ENCODE results near the gene LPIN2.
"Not testable (repeated sequence)": the region's sequence is repeated elsewhere in the genome, so short reads cannot be mapped to it uniquely, and the experiment has no call there.

LPIN2 gene

GRCh38 chr18:3025544-3025943 lies 12.6 kb upstream of the LPIN2 start:
- no peak overlapping the region for H3K27ac ChIP-seq (ENCODE audit: low read depth, low read length)
- H3K4me1 ChIP-seq (ENCODE audit: control insufficient read depth, insufficient read depth, low read length): peaks cover 13% of the 10 kb centered on the region
- no peaks in the 10 kb centered on the region for H3K36me3 ChIP-seq (ENCODE audit: control insufficient read depth, insufficient read depth, low read length)
- no peak overlapping the region for H3K9ac ChIP-seq (ENCODE audit: low read length)
- H3K4me3 ChIP-seq (ENCODE audit: low read depth, low read length): no peak overlapping the region
- no peaks in the 10 kb centered on the region for H3K27me3 ChIP-seq (ENCODE audit: control insufficient read depth, insufficient read depth, low read length)
- H3K9me3 ChIP-seq (ENCODE audit: control insufficient read depth, insufficient read depth, low read depth, low read length): no peaks in the 10 kb centered on the region

GRCh38 chr18:3023603-3024002 lies 10.7 kb upstream of the LPIN2 start:
- not testable (repeated sequence) for H3K27ac ChIP-seq (ENCODE audit: low read depth, low read length); H3K4me1 ChIP-seq (ENCODE audit: control insufficient read depth, insufficient read depth, low read length); H3K9me3 ChIP-seq (ENCODE audit: control insufficient read depth, insufficient read depth, low read depth, low read length); H3K36me3 ChIP-seq (ENCODE audit: control insufficient read depth, insufficient read depth, low read length); H3K27me3 ChIP-seq (ENCODE audit: control insufficient read depth, insufficient read depth, low read length); H3K9ac ChIP-seq (ENCODE audit: low read length); H3K4me3 ChIP-seq (ENCODE audit: low read depth, low read length)

GRCh38 chr18:3016585-3017297 lies 3.8 kb upstream of the LPIN2 start:
- no peak overlapping the region for H3K4me3 ChIP-seq (ENCODE audit: low read depth, low read length)
- no peaks in the 10 kb centered on the region for H3K36me3 ChIP-seq (ENCODE audit: control insufficient read depth, insufficient read depth, low read length)
- H3K4me1 ChIP-seq (ENCODE audit: control insufficient read depth, insufficient read depth, low read length): peaks cover 9% of the 10 kb centered on the region; the same call in 1 of the 2 replicates
- H3K27me3 ChIP-seq (ENCODE audit: control insufficient read depth, insufficient read depth, low read length): no peaks in the 10 kb centered on the region
- H3K9me3 ChIP-seq (ENCODE audit: control insufficient read depth, insufficient read depth, low read depth, low read length): no peaks in the 10 kb centered on the region
- no peak overlapping the region for H3K27ac ChIP-seq (ENCODE audit: low read depth, low read length)
- no peak overlapping the region for H3K9ac ChIP-seq (ENCODE audit: low read length)

- no peak overlapping the region for H3K9ac ChIP-seq (ENCODE audit: low read length)
- H3K27me3 ChIP-seq (ENCODE audit: control insufficient read depth, insufficient read depth, low read length): no peaks in the 10 kb centered on the region
- H3K27ac ChIP-seq (ENCODE audit: low read depth, low read length): no peak overlapping the region
- H3K4me1 ChIP-seq (ENCODE audit: control insufficient read depth, insufficient read depth, low read length): peaks cover 9% of the 10 kb centered on the region; the same call in 1 of the 2 replicates
- no peak overlapping the region for H3K4me3 ChIP-seq (ENCODE audit: low read depth, low read length)
- H3K36me3 ChIP-seq (ENCODE audit: control insufficient read depth, insufficient read depth, low read length): no peaks in the 10 kb centered on the region
- no peaks in the 10 kb centered on the region for H3K9me3 ChIP-seq (ENCODE audit: control insufficient read depth, insufficient read depth, low read depth, low read length)
These were observed 2.9 kb upstream of the LPIN2 start for GRCh38 chr18:3015851-3016250.

- no peak overlapping the region for H3K9ac ChIP-seq (ENCODE audit: low read length)
- H3K4me3 ChIP-seq (ENCODE audit: low read depth, low read length): no peak overlapping the region
- H3K27ac ChIP-seq (ENCODE audit: low read depth, low read length): no peak overlapping the region
- H3K36me3 ChIP-seq (ENCODE audit: control insufficient read depth, insufficient read depth, low read length): peaks cover 2% of the 10 kb centered on the region; the same call in 1 of the 2 replicates
- H3K4me1 ChIP-seq (ENCODE audit: control insufficient read depth, insufficient read depth, low read length): peaks cover 9% of the 10 kb centered on the region; the same call in 1 of the 2 replicates
- no peaks in the 10 kb centered on the region for H3K9me3 ChIP-seq (ENCODE audit: control insufficient read depth, insufficient read depth, low read depth, low read length)
- no peaks in the 10 kb centered on the region for H3K27me3 ChIP-seq (ENCODE audit: control insufficient read depth, insufficient read depth, low read length)
These were observed 2.3 kb upstream of the LPIN2 start for GRCh38 chr18:3015204-3015592.

GRCh38 chr18:3014503-3015203 lies 1.7 kb upstream of the LPIN2 start:
- H3K9ac ChIP-seq (ENCODE audit: low read length): no peak overlapping the region
- H3K4me1 ChIP-seq (ENCODE audit: control insufficient read depth, insufficient read depth, low read length): peaks cover 9% of the 10 kb centered on the region; the same call in 1 of the 2 replicates
- H3K36me3 ChIP-seq (ENCODE audit: control insufficient read depth, insufficient read depth, low read length): peaks cover 6% of the 10 kb centered on the region; the same call in 1 of the 2 replicates
- no peaks in the 10 kb centered on the region for H3K27me3 ChIP-seq (ENCODE audit: control insufficient read depth, insufficient read depth, low read length)
- H3K4me3 ChIP-seq (ENCODE audit: low read depth, low read length): no peak overlapping the region
- H3K9me3 ChIP-seq (ENCODE audit: control insufficient read depth, insufficient read depth, low read depth, low read length): no peaks in the 10 kb centered on the region
- H3K27ac ChIP-seq (ENCODE audit: low read depth, low read length): no peak overlapping the region

- Histone ChIP-seq H3K36me3 (ENCODE audit: control insufficient read depth, insufficient read depth, low read length) (peaks cover 11% of the 10 kb centered on the region; the same call in 1 of the 2 replicates), H3K4me1 (ENCODE audit: control insufficient read depth, insufficient read depth, low read length) (peaks cover 9% of the 10 kb centered on the region; the same call in 1 of the 2 replicates), H3K9me3 (ENCODE audit: control insufficient read depth, insufficient read depth, low read depth, low read length) (no peaks in the 10 kb centered on the region), H3K27ac (ENCODE audit: low read depth, low read length) (no peak overlapping the region; the same call in 1 of the 2 replicates), H3K4me3 (ENCODE audit: low read depth, low read length) (peak overlapping the region; percentile 72), H3K27me3 (ENCODE audit: control insufficient read depth, insufficient read depth, low read length) (no peaks in the 10 kb centered on the region), H3K9ac (ENCODE audit: low read length) (peak overlapping the region; percentile 80)
These were observed 564 bp downstream of the LPIN2 start for GRCh38 chr18:3012136-3013023.

GRCh38 chr18:3010086-3010485 lies 2.9 kb downstream of the LPIN2 start:
- H3K9ac ChIP-seq (ENCODE audit: low read length): no peak overlapping the region
- peaks cover 2% of the 10 kb centered on the region; the same call in 1 of the 2 replicates for H3K4me1 ChIP-seq (ENCODE audit: control insufficient read depth, insufficient read depth, low read length)
- peaks cover 20% of the 10 kb centered on the region; the same call in 1 of the 2 replicates for H3K36me3 ChIP-seq (ENCODE audit: control insufficient read depth, insufficient read depth, low read length)
- H3K9me3 ChIP-seq (ENCODE audit: control insufficient read depth, insufficient read depth, low read depth, low read length): peaks cover 5% of the 10 kb centered on the region; the same call in 1 of the 2 replicates
- H3K4me3 ChIP-seq (ENCODE audit: low read depth, low read length): no peak overlapping the region
- no peaks in the 10 kb centered on the region for H3K27me3 ChIP-seq (ENCODE audit: control insufficient read depth, insufficient read depth, low read length)
- H3K27ac ChIP-seq (ENCODE audit: low read depth, low read length): no peak overlapping the region

GRCh38 chr18:3008541-3008940 lies 4.4 kb downstream of the LPIN2 start:
- Histone ChIP-seq H3K27ac (ENCODE audit: low read depth, low read length) (no peak overlapping the region), H3K36me3 (ENCODE audit: control insufficient read depth, insufficient read depth, low read length) (peaks cover 33% of the 10 kb centered on the region; the same call in 1 of the 2 replicates), H3K9ac (ENCODE audit: low read length) (no peak overlapping the region), H3K4me1 (ENCODE audit: control insufficient read depth, insufficient read depth, low read length) (no peaks in the 10 kb centered on the region), H3K27me3 (ENCODE audit: control insufficient read depth, insufficient read depth, low read length) (no peaks in the 10 kb centered on the region), H3K4me3 (ENCODE audit: low read depth, low read length) (no peak overlapping the region), H3K9me3 (ENCODE audit: control insufficient read depth, insufficient read depth, low read depth, low read length) (peaks cover 17% of the 10 kb centered on the region)

GRCh38 chr18:3007491-3007890 lies 5.5 kb downstream of the LPIN2 start:
- H3K4me1 ChIP-seq (ENCODE audit: control insufficient read depth, insufficient read depth, low read length): no peaks in the 10 kb centered on the region

More at GRCh38 chr18:3007491-3007890, 5.5 kb downstream of the LPIN2 start:
- peaks cover 22% of the 10 kb centered on the region for H3K9me3 ChIP-seq (ENCODE audit: control insufficient read depth, insufficient read depth, low read depth, low read length)
- peaks cover 42% of the 10 kb centered on the region; the same call in 1 of the 2 replicates for H3K36me3 ChIP-seq (ENCODE audit: control insufficient read depth, insufficient read depth, low read length)
- no peak overlapping the region for H3K27ac ChIP-seq (ENCODE audit: low read depth, low read length)
- no peaks in the 10 kb centered on the region for H3K27me3 ChIP-seq (ENCODE audit: control insufficient read depth, insufficient read depth, low read length)
- H3K4me3 ChIP-seq (ENCODE audit: low read depth, low read length): no peak overlapping the region
- no peak overlapping the region for H3K9ac ChIP-seq (ENCODE audit: low read length)

Data from HUES6 (cell line).